PC-3 (cell line): ENCODE measurements around the gene IGFBP4. TPM values are rescaled to one million over a fixed set of nuclear protein-coding genes. Genes with fewer than 3 reads are reported as not detected.

Source experiments
- ATAC-seq: fragments of 200-7000 bp; cut with Tn5 transposase; 2 replicates; pipeline ENCODE4 v1.9.1; 2020; ENCODE audit warnings: mild to moderate bottlenecking, moderate library complexity
- BruUV-seq: library from RNA; stranded (reverse); fragments of 400-500 nt; replicated peaks from 2 replicates; lab custom pipeline; 2021; lab: Mats Ljungman, UMichigan
- CTCF ChIA-PET: fragments of 300-600 bp; sonication (Branson Sonifier 250); formaldehyde crosslinking; loops from one replicate; lab custom pipeline; 2022; ENCODE audit warnings: antibody characterized with exemption; lab: Charles Lee
- POLR2A ChIA-PET: fragments of 300-600 bp; sonication (Branson Sonifier 250); formaldehyde crosslinking; loops from one replicate; lab custom pipeline; 2022; ENCODE audit warnings: antibody characterized with exemption; ENCODE audit not compliant: unreplicated experiment; lab: Charles Lee
- DNase-seq: peaks from one replicate; pipeline ENCODE4 v3.0.0-alpha.2; 2015
- H2AFZ ChIP-seq: fragments of 300-600 bp; sonication (generic); 2 replicates; pipeline ENCODE4 v1.6.0; 2016; ENCODE audit warnings: antibody characterized with exemption, low read length
- H3F3A ChIP-seq: fragments of 300-600 bp; sonication (generic); one replicate; pipeline ENCODE4 v1.6.0; 2017; ENCODE audit warnings: antibody characterized with exemption, low read length, control low read depth, mild to moderate bottlenecking; ENCODE audit not compliant: unreplicated experiment
- H3K27ac ChIP-seq: fragments of 300-600 bp; sonication (generic); 2 replicates; pipeline ENCODE4 v1.5.1; 2016; ENCODE audit warnings: mild to moderate bottlenecking, low read length
- H3K27me3 ChIP-seq: fragments of 300-600 bp; sonication (generic); 2 replicates; pipeline ENCODE4 v1.6.1; 2016; ENCODE audit warnings: low read length, mixed read lengths
- H3K36me3 ChIP-seq: fragments of 300-600 bp; sonication (generic); 2 replicates; pipeline ENCODE4 v1.6.1; 2016; ENCODE audit warnings: low read depth, mixed run types, low read length, mixed read lengths
- H3K4me1 ChIP-seq: fragments of 300-600 bp; sonication (generic); 2 replicates; pipeline ENCODE4 v1.5.1; 2016; ENCODE audit warnings: low read length; ENCODE audit not compliant: insufficient read depth
- H3K4me2 ChIP-seq: fragments of 300-600 bp; sonication (generic); 2 replicates; pipeline ENCODE4 v1.6.0; 2016; ENCODE audit warnings: low read length
- H3K4me3 ChIP-seq: fragments of 300-600 bp; sonication (generic); 2 replicates; pipeline ENCODE4 v1.5.1; 2016; ENCODE audit warnings: mild to moderate bottlenecking, low read length, mixed read lengths
- H3K79me2 ChIP-seq: fragments of 300-600 bp; sonication (generic); 2 replicates; pipeline ENCODE4 v1.6.1; 2017; ENCODE audit warnings: low read length, mixed read lengths
- H3K9ac ChIP-seq: fragments of 300-600 bp; sonication (generic); 2 replicates; pipeline ENCODE4 v1.6.0; 2016; ENCODE audit warnings: mild to moderate bottlenecking, low read length
- H3K9me2 ChIP-seq: fragments of 300-600 bp; sonication (generic); replicated peaks from 2 replicates; pipeline ENCODE4 v1.6.1; 2016; ENCODE audit warnings: mixed run types, low read length, mixed read lengths
- H3K9me3 ChIP-seq: fragments of 300-600 bp; sonication (generic); 2 replicates; pipeline ENCODE4 v1.6.1; 2016; ENCODE audit warnings: low read length, mixed read lengths
- H4K20me1 ChIP-seq: fragments of 300-600 bp; sonication (generic); 2 replicates; pipeline ENCODE4 v1.6.1; 2016; ENCODE audit warnings: low read length, mixed read lengths
- EZH2 ChIP-seq: fragments of 300-600 bp; sonication (generic); IDR thresholded peaks from one replicate; pipeline ENCODE4 v1.6.1; 2017; ENCODE audit warnings: antibody characterized with exemption, mild to moderate bottlenecking, low read length; ENCODE audit not compliant: unreplicated experiment
- EZH2phosphoT487 ChIP-seq: fragments of 300-600 bp; sonication (generic); IDR thresholded peaks from 2 replicates; pipeline ENCODE4 v1.6.1; 2018; ENCODE audit warnings: mild to moderate bottlenecking, antibody characterized with exemption, low read length, borderline replicate concordance
- intact Hi-C: fragments of 100-400 bp; cut with micrococcal nuclease; formaldehyde crosslinking; loops from 2 replicates; pipeline ENCODE4 v1.9.0; 2023
- total RNA-seq: library from RNA; depleted of rRNA; stranded (reverse); fragments of >200 nt; gene quantifications from 2 replicates; pipeline ENCODE4 v1.2.3, GENCODE V29; 2014
- TF ChIP-seq, protein P1 (sequence below): fragments of 300-600 bp; sonication (generic); conservative IDR thresholded peaks from 2 replicates; pipeline ENCODE4 v1.5.1; 2017; ENCODE audit warnings: antibody characterized with exemption, low read depth, mild to moderate bottlenecking, low read length

IGFBP4 gene
- total RNA-seq, 1 experiment from 2014 or later, result 164 TPM

DNA sequence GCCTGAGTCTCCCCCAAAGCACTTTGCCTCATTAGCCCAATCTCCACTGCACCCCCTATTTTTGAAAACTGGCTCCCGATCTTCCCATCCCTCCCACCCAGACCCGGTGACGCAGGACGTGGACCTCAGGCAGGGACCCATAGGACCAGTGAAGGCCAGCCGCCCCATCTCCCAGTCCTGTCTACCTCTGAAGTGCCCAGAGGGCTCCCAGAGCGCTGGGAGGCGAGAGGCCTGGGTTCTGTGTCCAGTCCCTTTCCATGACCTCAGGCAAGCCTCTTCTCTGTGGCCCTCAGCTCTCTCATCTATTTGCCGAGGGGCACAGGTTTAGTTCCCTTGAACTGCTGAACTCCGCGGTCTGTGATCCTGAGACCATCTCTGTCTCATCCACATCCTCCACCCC, 57.5 kb downstream of the IGFBP4 start:
- H3K4me3 ChIP-seq, result peak overlapping the region; percentile 81
- no TSS peak for BruUV-seq
- DNase-seq (no peak), ATAC-seq (no peak)
- TF ChIP-seq EZH2 (no peak), EZH2phosphoT487 (no peak)
- TF ChIP-seq, protein P1, sequence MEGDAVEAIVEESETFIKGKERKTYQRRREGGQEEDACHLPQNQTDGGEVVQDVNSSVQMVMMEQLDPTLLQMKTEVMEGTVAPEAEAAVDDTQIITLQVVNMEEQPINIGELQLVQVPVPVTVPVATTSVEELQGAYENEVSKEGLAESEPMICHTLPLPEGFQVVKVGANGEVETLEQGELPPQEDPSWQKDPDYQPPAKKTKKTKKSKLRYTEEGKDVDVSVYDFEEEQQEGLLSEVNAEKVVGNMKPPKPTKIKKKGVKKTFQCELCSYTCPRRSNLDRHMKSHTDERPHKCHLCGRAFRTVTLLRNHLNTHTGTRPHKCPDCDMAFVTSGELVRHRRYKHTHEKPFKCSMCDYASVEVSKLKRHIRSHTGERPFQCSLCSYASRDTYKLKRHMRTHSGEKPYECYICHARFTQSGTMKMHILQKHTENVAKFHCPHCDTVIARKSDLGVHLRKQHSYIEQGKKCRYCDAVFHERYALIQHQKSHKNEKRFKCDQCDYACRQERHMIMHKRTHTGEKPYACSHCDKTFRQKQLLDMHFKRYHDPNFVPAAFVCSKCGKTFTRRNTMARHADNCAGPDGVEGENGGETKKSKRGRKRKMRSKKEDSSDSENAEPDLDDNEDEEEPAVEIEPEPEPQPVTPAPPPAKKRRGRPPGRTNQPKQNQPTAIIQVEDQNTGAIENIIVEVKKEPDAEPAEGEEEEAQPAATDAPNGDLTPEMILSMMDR, result no peak
- peak overlapping the region; percentile 90 for H3K4me2 ChIP-seq
- no peaks in the 10 kb centered on the region for H3K27me3 ChIP-seq
- H3F3A ChIP-seq, result peaks cover 3% of the 10 kb centered on the region
- peaks cover 34% of the 10 kb centered on the region for H3K4me1 ChIP-seq
- peaks cover 20% of the 10 kb centered on the region; the same call in 1 of the 2 replicates for H4K20me1 ChIP-seq
- H3K79me2 ChIP-seq, result peaks cover 63% of the 10 kb centered on the region
- POLR2A ChIA-PET, result no interaction called here
- H3K27ac ChIP-seq, result peak overlapping the region; percentile 66
- no peaks in the 10 kb centered on the region for H3K9me2 ChIP-seq
- peak overlapping the region; percentile 70 for H3K9ac ChIP-seq
- CTCF ChIA-PET, result no interaction called here
- no peaks in the 10 kb centered on the region for H3K9me3 ChIP-seq
- H3K36me3 ChIP-seq, result peaks cover 33% of the 10 kb centered on the region
- H2AFZ ChIP-seq, result no peak overlapping the region
- intact Hi-C loops, result no loop called here

DNA sequence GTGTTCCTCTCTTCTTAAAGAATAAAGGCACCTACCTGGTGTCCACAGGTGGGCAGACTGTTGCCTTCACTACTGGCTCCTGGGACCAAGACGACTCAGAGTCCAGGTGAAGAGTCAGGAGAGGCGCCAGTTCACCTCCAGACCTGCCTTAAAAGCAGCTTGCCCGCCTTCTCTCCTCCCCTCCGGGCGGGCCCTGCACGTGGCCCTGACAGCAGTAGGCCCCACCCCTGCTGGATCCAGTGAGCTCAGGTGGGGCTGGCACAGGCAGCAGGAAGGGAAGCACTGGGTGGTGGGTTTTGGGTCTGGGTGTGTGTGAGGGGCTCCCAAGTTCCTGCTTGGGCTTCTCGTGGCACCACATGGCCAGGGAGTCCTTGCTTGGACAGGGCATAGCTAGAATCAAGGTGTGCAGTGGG, 58.3 kb downstream of the IGFBP4 start, which contains the start of gene TNS4:
Gene TNS4 (minus strand): TSS at position 125 of the 413 bp plus-strand sequence. CDS start 5,198 bp downstream, outside the sequence.
- H3K4me1 ChIP-seq, result peaks cover 26% of the 10 kb centered on the region
- peak within 1 kb of the TSS; percentile 70 for H3K9ac ChIP-seq
- intact Hi-C loops, result no loop called here
- POLR2A ChIA-PET, result no interaction called here
- DNase-seq (peak; percentile 81), ATAC-seq (peak; percentile 60)
- H3K27ac ChIP-seq, result peak within 1 kb of the TSS; percentile 66
- no TSS peak for BruUV-seq
- no peak for TF ChIP-seq EZH2phosphoT487
- TF ChIP-seq, protein P1, result no peak
- no peak for TF ChIP-seq EZH2
- no peak within 1 kb of the TSS for H2AFZ ChIP-seq
- H3K79me2 ChIP-seq, result peaks cover 55% of the 10 kb centered on the region
- H3K9me3 ChIP-seq, result no peaks in the 10 kb centered on the region
- peaks cover 16% of the 10 kb centered on the region; the same call in 1 of the 2 replicates for H4K20me1 ChIP-seq
- H3K36me3 ChIP-seq, result peaks cover 26% of the 10 kb centered on the region
- CTCF ChIA-PET, result no interaction called here
- H3F3A ChIP-seq, result peaks cover 3% of the 10 kb centered on the region
- peak within 1 kb of the TSS; percentile 81 for H3K4me3 ChIP-seq
- H3K27me3 ChIP-seq, result no peaks in the 10 kb centered on the region
- H3K9me2 ChIP-seq, result no peaks in the 10 kb centered on the region
- H3K4me2 ChIP-seq, result peak within 1 kb of the TSS; percentile 90

DNA sequence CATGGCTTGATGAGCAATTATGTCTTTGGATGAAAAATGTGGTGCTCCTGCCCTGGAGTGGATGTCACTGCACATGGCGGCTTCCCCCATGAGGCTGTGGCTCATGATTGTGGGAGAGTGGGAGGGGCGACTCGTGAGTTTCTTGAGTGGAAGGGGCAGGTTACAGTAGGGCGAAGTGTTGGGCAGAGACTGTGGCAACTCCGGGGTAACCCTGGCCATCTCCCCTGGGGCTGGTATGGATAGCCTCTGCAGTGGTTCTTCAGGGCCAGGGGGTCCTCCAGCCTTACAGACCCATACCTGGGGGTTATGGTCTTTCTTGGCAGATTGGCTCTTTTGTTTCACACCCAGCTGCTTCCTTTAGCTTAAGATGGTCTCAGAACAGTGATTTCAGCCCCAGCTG, 59.5 kb downstream of the IGFBP4 start:
- no peak for DNase-seq
- H3F3A ChIP-seq, result no peaks in the 10 kb centered on the region
- no peaks in the 10 kb centered on the region for H3K9me2 ChIP-seq
- H3K27me3 ChIP-seq, result no peaks in the 10 kb centered on the region
- H4K20me1 ChIP-seq, result peaks cover 9% of the 10 kb centered on the region; the same call in 1 of the 2 replicates
- peaks cover 43% of the 10 kb centered on the region for H3K79me2 ChIP-seq
- H3K27ac ChIP-seq, result no peak overlapping the region
- no peak overlapping the region for H3K4me3 ChIP-seq
- CTCF ChIA-PET, result interaction anchor here (0.6 kb wide), 1 partner anchor 26 kb away, joined by 7 read pairs; no protein-coding TSS in a partner anchor
- H3K4me2 ChIP-seq, result no peak overlapping the region
- no TSS peak for BruUV-seq
- no peak for ATAC-seq
- H3K9ac ChIP-seq, result no peak overlapping the region
- H3K36me3 ChIP-seq, result peaks cover 20% of the 10 kb centered on the region
- POLR2A ChIA-PET, result no interaction called here
- no peak overlapping the region for H2AFZ ChIP-seq
- TF ChIP-seq, protein P1, result no peak
- TF ChIP-seq EZH2phosphoT487 (no peak), EZH2 (no peak)
- H3K9me3 ChIP-seq, result no peaks in the 10 kb centered on the region
- peaks cover 15% of the 10 kb centered on the region for H3K4me1 ChIP-seq
- intact Hi-C loops, result no loop called here
